Osteoblast (primary cell): Measurements from ENCODE around the gene CINP. TPM values are rescaled to one million over a fixed set of nuclear protein-coding genes. Genes with fewer than 3 reads are reported as not detected.

Experiments
- DNase-seq: peaks from one replicate; pipeline ENCODE4 v3.0.0; 2011; ENCODE audit warnings: low spot score, mixed read lengths; ENCODE audit not compliant: insufficient read length; ENCODE audit errors: missing footprints
- H2AFZ ChIP-seq: 2 replicates; pipeline ENCODE4 v1.6.0; 2011; ENCODE audit warnings: mild to moderate bottlenecking, low read length
- H3K27ac ChIP-seq: 2 replicates; pipeline ENCODE4 v1.5.1; 2011; ENCODE audit warnings: mild to moderate bottlenecking, low read depth, low read length, moderate library complexity
- H3K27me3 ChIP-seq: 2 replicates; pipeline ENCODE4 v1.6.0; 2012; ENCODE audit warnings: mild to moderate bottlenecking, control low read depth, inconsistent platforms, low read length, moderate library complexity; ENCODE audit not compliant: insufficient read depth
- H3K36me3 ChIP-seq: 2 replicates; pipeline ENCODE4 v1.5.1; 2011; ENCODE audit warnings: mild to moderate bottlenecking, low read length, control low read depth, moderate library complexity; ENCODE audit not compliant: insufficient read depth
- H3K4me1 ChIP-seq: 2 replicates; pipeline ENCODE4 v1.5.1; 2011; ENCODE audit warnings: mild to moderate bottlenecking, low read length, control low read depth, moderate library complexity; ENCODE audit not compliant: insufficient read depth
- H3K4me2 ChIP-seq: 2 replicates; pipeline ENCODE4 v1.6.0; 2011; ENCODE audit warnings: mild to moderate bottlenecking, low read length; ENCODE audit not compliant: insufficient read depth
- H3K4me3 ChIP-seq: fragments of 200-600 bp; sonication (generic); 3 replicates; pipeline ENCODE4 v1.5.1; 2012; ENCODE audit warnings: mild to moderate bottlenecking, low read length, inconsistent platforms; ENCODE audit not compliant: insufficient read depth
- H3K79me2 ChIP-seq: 2 replicates; pipeline ENCODE4 v1.6.0; 2012; ENCODE audit warnings: mild to moderate bottlenecking, low read length, control low read depth, inconsistent platforms; ENCODE audit not compliant: insufficient read depth
- H3K9me3 ChIP-seq: 2 replicates; pipeline ENCODE4 v1.5.1; 2011; ENCODE audit warnings: low read depth, low read length, control low read depth
- H4K20me1 ChIP-seq: 2 replicates; pipeline ENCODE4 v1.6.0; 2012; ENCODE audit warnings: mild to moderate bottlenecking, low read length, control low read depth; ENCODE audit not compliant: insufficient read depth
- CTCF ChIP-seq: IDR thresholded peaks from 2 replicates; pipeline ENCODE4 v1.5.1; 2011; ENCODE audit warnings: mild to moderate bottlenecking, low read depth, low read length, moderate library complexity; ENCODE audit errors: extremely low read depth
- total RNA-seq: library from RNA; depleted of rRNA; stranded (reverse); fragments of >200 nt; gene quantifications from 2 replicates; pipeline ENCODE4 v1.2.3, GENCODE V29; 2012

The CINP gene
- total RNA-seq, result 31.8 and 49.2 TPM in 2 replicates

GRCh38 chr14:102362545-102363181 lies at the start of gene CINP, which contains the start of gene TECPR2:
TSS of gene CINP (minus strand) at chr14:102362890. CDS start at chr14:102362851, 39 bp downstream.
TSS of gene TECPR2 (plus strand) at chr14:102362941. CDS start at chr14:102376722, 13,781 bp downstream.
- Histone ChIP-seq H4K20me1 (peaks cover 17% of the 10 kb centered on the region), H3K4me3 (peak within 1 kb of the TSS; percentile 93), H3K36me3 (peaks cover 6% of the 10 kb centered on the region), H2AFZ (peak within 1 kb of the TSS; percentile 68), H3K27me3 (no peaks in the 10 kb centered on the region), H3K4me2 (peak within 1 kb of the TSS; percentile 91), H3K79me2 (peaks cover 66% of the 10 kb centered on the region), H3K27ac (peak within 1 kb of the TSS; percentile 96), H3K9me3 (no peaks in the 10 kb centered on the region), H3K4me1 (peaks cover 16% of the 10 kb centered on the region)
- no peak for TF ChIP-seq CTCF
- peak; percentile 99 for DNase-seq

GRCh38 chr14:102408724-102409123 lies 46.0 kb upstream of the CINP start:
- Histone ChIP-seq H3K4me3 (no peak overlapping the region), H4K20me1 (no peaks in the 10 kb centered on the region), H2AFZ (no peak overlapping the region), H3K4me1 (no peaks in the 10 kb centered on the region), H3K9me3 (no peaks in the 10 kb centered on the region), H3K27me3 (no peaks in the 10 kb centered on the region), H3K4me2 (no peak overlapping the region), H3K36me3 (peaks cover 13% of the 10 kb centered on the region), H3K79me2 (no peaks in the 10 kb centered on the region), H3K27ac (no peak overlapping the region)
- TF ChIP-seq CTCF, result no peak
- DNase-seq, result peak; percentile 59

GRCh38 chr14:102407258-102407657 lies 44.6 kb upstream of the CINP start:
- Histone ChIP-seq H4K20me1 (no peaks in the 10 kb centered on the region), H3K79me2 (no peaks in the 10 kb centered on the region), H3K9me3 (no peaks in the 10 kb centered on the region), H2AFZ (no peak overlapping the region), H3K36me3 (peaks cover 13% of the 10 kb centered on the region), H3K4me1 (no peaks in the 10 kb centered on the region), H3K4me2 (no peak overlapping the region), H3K4me3 (no peak overlapping the region), H3K27me3 (no peaks in the 10 kb centered on the region), H3K27ac (no peak overlapping the region)
- DNase-seq, result peak; percentile 9
- no peak for TF ChIP-seq CTCF

GRCh38 chr14:102403028-102403427 lies 40.3 kb upstream of the CINP start:
- no peak overlapping the region for H3K4me3 ChIP-seq
- no peak overlapping the region for H3K4me2 ChIP-seq
- peaks cover 9% of the 10 kb centered on the region for H3K36me3 ChIP-seq
- H3K27me3 ChIP-seq, result no peaks in the 10 kb centered on the region
- DNase-seq, result no peak
- H2AFZ ChIP-seq, result no peak overlapping the region
- no peak overlapping the region for H3K27ac ChIP-seq
- H3K4me1 ChIP-seq, result no peaks in the 10 kb centered on the region
- no peak for TF ChIP-seq CTCF
- H3K9me3 ChIP-seq, result no peaks in the 10 kb centered on the region
- no peaks in the 10 kb centered on the region for H3K79me2 ChIP-seq
- no peaks in the 10 kb centered on the region for H4K20me1 ChIP-seq
